BJ (cell line): ENCODE data around the gene FZD7. TPM values are rescaled to one million over a fixed set of nuclear protein-coding genes. Genes with fewer than 3 reads are reported as not detected.

ENCODE experiments used
- CTCF ChIA-PET: fragments of 350-600 bp; formaldehyde crosslinking; extraction: SDS; loops from one replicate; lab custom pipeline; 2021; ENCODE audit warnings: antibody characterized with exemption, inconsistent platforms; lab: Yijun Ruan, JAX
- POLR2A ChIA-PET: fragments of 300-600 bp; sonication (Branson Sonifier 250); formaldehyde crosslinking; extraction: SDS; loops from one replicate; lab custom pipeline; 2021; ENCODE audit warnings: antibody characterized with exemption; lab: Charles Lee
- DNase-seq: peaks from one replicate; pipeline ENCODE4 v3.0.0-alpha.2; 2011; ENCODE audit warnings: low read depth
- H3K27me3 ChIP-seq: 2 replicates; pipeline ENCODE4 v1.6.0; 2011; ENCODE audit warnings: low read length; ENCODE audit not compliant: control insufficient read depth, insufficient read depth
- H3K36me3 ChIP-seq: 2 replicates; pipeline ENCODE4 v1.5.1; 2011; ENCODE audit warnings: low read length; ENCODE audit not compliant: control insufficient read depth, insufficient read depth
- H3K4me3 ChIP-seq: 2 replicates; pipeline ENCODE4 v1.5.1; 2011; ENCODE audit warnings: low read depth, mild to moderate bottlenecking, control low read depth, low read length
- polyA plus RNA-seq: library from polyadenylated mRNA; depleted of rRNA; stranded (reverse); fragments of >200 nt; gene quantifications from 2 replicates; pipeline ENCODE4 v1.2.3, GENCODE V29; 2011
- TF ChIP-seq, protein P1 (sequence below): IDR thresholded peaks from 2 replicates; pipeline ENCODE4 v1.5.1; 2011; ENCODE audit warnings: low read depth, mild to moderate bottlenecking, control low read depth, inconsistent platforms, low read length, moderate library complexity; ENCODE audit not compliant: insufficient read depth

Gene FZD7
- polyA plus RNA-seq, 1 experiment, result 42.6 TPM

DNA sequence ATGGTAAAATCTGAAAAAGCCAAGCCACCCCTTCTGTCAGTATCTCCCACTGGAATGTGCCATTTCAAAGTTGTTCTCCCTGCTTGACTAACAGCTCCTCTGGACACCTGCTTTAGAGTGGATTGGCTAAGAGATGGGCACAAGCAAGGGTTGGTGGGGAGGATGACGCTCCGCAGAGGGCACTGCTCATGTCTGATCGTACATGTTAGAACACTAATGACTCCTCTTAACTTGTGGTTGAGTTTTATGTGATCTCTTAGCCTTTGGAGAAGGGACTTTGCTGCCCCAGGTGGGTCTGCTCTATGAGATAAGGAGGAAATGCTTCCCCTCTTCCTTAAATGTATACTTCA lies 31.2 kb downstream of the FZD7 start:
- CTCF ChIA-PET, result interaction anchor here (1.1 to 1.9 kb wide), 5 partner anchors 10 to 210 kb away, joined by 3 to 8 read pairs (median 3); no protein-coding TSS in a partner anchor
- no peak overlapping the region for H3K4me3 ChIP-seq
- POLR2A ChIA-PET, result interaction anchor here (1.1 kb wide), 1 partner anchor 10 kb away, joined by 4 read pairs; no protein-coding TSS in a partner anchor

DNA sequence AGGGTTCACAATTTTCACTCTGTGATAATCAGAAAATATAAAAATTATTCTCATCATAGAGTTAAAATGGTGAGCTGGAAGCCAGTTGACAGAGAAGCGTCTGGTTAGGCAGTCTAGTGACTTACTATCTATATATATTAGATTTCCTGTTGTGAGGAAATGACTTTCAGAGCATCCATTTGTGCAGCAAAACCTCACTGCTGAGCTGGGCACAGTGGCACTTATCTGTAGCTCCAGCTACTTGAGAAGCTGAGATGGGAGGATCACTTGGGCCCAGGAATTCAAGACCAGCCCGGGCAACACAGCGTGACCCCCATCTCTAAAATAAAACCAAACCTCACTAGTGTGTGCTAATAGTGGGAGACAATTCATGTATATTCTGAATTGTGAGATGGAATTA lies 32.2 kb downstream of the FZD7 start:
- ChIA-PET CTCF (no interaction called here), POLR2A (no interaction called here)
- Histone ChIP-seq H3K27me3 (no peaks in the 10 kb centered on the region), H3K4me3 (no peak overlapping the region), H3K36me3 (no peaks in the 10 kb centered on the region)
- TF ChIP-seq, protein P1, sequence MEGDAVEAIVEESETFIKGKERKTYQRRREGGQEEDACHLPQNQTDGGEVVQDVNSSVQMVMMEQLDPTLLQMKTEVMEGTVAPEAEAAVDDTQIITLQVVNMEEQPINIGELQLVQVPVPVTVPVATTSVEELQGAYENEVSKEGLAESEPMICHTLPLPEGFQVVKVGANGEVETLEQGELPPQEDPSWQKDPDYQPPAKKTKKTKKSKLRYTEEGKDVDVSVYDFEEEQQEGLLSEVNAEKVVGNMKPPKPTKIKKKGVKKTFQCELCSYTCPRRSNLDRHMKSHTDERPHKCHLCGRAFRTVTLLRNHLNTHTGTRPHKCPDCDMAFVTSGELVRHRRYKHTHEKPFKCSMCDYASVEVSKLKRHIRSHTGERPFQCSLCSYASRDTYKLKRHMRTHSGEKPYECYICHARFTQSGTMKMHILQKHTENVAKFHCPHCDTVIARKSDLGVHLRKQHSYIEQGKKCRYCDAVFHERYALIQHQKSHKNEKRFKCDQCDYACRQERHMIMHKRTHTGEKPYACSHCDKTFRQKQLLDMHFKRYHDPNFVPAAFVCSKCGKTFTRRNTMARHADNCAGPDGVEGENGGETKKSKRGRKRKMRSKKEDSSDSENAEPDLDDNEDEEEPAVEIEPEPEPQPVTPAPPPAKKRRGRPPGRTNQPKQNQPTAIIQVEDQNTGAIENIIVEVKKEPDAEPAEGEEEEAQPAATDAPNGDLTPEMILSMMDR, result no peak
- no peak for DNase-seq

More for the DNA sequence above, 31.2 kb downstream of the FZD7 start:
- TF ChIP-seq, protein P1, result no peak
- Histone ChIP-seq H3K36me3 (no peaks in the 10 kb centered on the region), H3K27me3 (no peaks in the 10 kb centered on the region)
- DNase-seq, result no peak

DNA sequence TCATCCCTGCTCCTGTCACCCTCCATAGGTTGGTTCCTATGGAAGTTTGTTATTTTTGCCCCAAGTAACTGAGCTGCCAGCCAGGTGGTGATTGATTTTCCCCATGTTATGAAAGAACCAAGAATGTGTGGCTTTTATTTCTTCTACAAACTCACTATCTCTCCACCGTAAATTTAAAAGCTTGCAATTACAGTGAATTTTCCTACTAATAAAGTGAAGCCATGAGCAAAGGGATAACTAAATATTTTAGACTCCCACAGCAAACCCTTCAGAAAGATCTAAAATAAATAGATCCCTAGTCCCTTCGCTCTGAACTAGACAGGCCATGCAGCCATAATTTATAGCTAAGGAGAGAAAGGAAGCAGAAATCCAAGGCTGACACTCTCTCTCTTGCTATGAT lies 33.2 kb downstream of the FZD7 start:
- TF ChIP-seq, protein P1, result no peak
- Histone ChIP-seq H3K27me3 (no peaks in the 10 kb centered on the region), H3K36me3 (no peaks in the 10 kb centered on the region), H3K4me3 (no peak overlapping the region)
- POLR2A ChIA-PET, result no interaction called here
- CTCF ChIA-PET, result interaction anchor here (1.1 kb wide), 1 partner anchor 11 kb away, joined by 5 read pairs; no protein-coding TSS in a partner anchor
- DNase-seq, result no peak

DNA sequence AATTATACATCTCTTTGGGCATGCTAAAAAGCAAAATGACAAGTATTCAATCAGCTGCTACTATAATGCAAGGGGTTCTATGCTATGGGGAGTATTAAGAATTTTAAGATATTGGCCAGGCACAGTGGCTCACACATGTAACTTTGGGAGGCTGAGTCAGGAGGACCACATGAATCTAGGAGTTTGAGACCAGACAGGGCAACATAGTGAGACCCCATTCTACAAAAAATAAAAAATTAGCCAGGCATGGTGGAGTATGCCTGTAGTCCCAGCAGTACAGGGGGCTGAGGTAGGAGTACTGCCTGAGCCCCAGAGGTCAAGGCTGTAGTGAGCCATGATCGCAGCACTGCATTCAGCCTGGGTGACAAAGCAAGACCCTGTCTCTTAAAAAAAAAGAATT lies 33.9 kb downstream of the FZD7 start:
- DNase-seq, result no peak
- ChIA-PET POLR2A (no interaction called here), CTCF (no interaction called here)

DNA sequence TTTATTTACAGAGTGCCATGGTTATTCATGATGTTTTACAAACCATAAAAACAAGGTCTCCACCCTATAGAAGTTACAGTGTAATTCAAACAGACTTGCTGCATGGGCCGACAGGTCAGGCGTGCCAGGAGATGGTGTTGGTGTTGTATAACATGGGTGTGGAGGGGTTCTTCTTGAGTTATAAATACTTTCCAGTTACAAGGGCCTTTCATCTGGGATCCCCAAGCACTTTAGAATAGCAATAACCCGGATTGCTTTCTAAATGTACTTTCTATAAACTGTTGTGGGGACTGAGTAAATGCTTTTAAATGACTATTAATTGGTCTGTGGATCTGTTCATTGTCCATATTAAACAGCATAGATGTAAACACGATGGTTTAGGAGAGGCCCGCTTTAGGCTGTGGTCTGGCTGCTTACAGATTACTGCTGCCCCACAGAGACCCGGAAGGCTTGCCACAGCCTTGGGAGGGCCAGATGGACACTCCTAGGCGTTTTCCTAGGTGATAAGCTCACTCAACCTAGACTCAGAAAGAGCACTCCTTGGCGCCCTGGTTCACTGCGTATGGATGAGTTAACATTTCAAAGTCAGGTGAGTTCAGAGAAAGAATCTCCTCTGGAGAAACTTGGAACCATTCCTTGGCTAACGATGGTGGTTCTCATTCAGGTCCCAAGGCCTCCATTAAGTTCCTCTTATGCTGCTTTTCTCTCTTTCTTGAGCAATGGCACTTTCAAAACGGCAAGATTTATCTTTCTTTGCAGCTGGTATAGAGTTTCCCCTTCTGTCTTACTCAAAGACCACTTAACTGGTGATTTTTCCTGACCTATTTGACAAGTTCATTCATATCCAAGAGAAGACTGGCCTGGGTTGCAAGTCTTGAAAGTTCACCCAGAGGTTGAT lies 35.8 kb downstream of the FZD7 start:
- ChIA-PET CTCF (interaction anchor here (0.8 to 1.7 kb wide), 2 partner anchors 8 to 11 kb away, joined by 3 read pairs; no protein-coding TSS in a partner anchor), POLR2A (no interaction called here)
- TF ChIP-seq, protein P1, result no peak
- DNase-seq, result no peak
- no peaks in the 10 kb centered on the region for H3K36me3 ChIP-seq
- no peak overlapping the region for H3K4me3 ChIP-seq
- H3K27me3 ChIP-seq, result no peaks in the 10 kb centered on the region

More for the DNA sequence above, 33.9 kb downstream of the FZD7 start:
- Histone ChIP-seq H3K27me3 (no peaks in the 10 kb centered on the region), H3K4me3 (no peak overlapping the region), H3K36me3 (no peaks in the 10 kb centered on the region)
- TF ChIP-seq, protein P1, result no peak
